ENCODE measurements around the gene CD164.

The CD164 gene

DNA sequence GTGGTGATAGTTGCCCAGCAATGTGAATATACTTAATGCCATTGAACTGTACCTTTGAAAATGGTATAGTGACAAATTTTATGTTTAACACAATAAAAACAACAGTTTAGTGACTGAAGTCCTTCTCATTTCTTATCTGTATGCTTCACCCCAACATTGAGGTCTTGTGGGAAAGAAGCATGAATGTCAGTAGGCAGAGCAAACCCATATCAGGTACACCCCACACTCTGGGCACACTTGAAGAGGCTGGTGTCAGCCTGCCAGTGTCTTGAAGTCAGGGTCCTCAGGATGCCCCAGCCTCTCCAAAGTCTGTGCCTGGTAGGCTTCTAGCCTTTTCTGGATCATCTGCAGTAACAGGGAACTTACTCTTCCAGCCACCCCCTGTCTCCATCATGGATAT lies 51.2 kb downstream of the CD164 start:
- H3K27ac ChIP-seq: no peak overlapping the region
- TF ChIP-seq CTCF (IDR thresholded peaks at IDR 0.05) (no peak), ZFX (IDR thresholded peaks at IDR 0.05; ENCODE audit: borderline replicate concordance) (no peak)

DNA sequence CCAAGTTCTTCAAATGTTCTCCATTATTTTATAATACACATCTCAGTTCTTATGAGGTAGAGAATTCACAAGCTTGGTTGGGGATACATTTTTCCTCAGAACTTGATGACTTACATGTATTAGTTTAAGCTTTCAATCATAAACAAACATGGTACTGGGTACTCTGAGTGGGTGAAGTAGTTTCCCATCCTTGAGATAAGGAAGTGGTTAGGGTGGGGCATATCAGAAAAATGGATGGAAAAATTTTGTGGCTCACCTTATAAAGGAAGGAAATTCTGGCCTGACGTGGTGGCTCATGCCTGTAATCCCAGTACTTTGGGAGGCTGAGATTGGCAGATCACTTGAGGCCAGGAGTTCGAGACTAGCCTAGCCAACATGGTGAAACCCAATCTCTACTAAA lies 52.0 kb downstream of the CD164 start:
- TF ChIP-seq CTCF (IDR thresholded peaks at IDR 0.05) (no peak), ZFX (IDR thresholded peaks at IDR 0.05; ENCODE audit: borderline replicate concordance) (no peak)
- H3K27ac ChIP-seq: no peak overlapping the region

- H3K27ac ChIP-seq: no peak overlapping the region
- TF ChIP-seq ZFX (IDR thresholded peaks at IDR 0.05; ENCODE audit: borderline replicate concordance) (no peak), CTCF (IDR thresholded peaks at IDR 0.05) (no peak)
Measured at GRCh38 chr6:109328629-109329028, 53.6 kb downstream of the CD164 start.

- no peak overlapping the region for H3K27ac ChIP-seq
- TF ChIP-seq CTCF (IDR thresholded peaks at IDR 0.05) (no peak), ZFX (IDR thresholded peaks at IDR 0.05; ENCODE audit: borderline replicate concordance) (no peak)
Measured at GRCh38 chr6:109327959-109328358, 54.3 kb downstream of the CD164 start.

GRCh38 chr6:109327491-109327890 lies 54.8 kb downstream of the CD164 start:
- TF ChIP-seq ZFX (IDR thresholded peaks at IDR 0.05; ENCODE audit: borderline replicate concordance): no peak
- TF ChIP-seq CTCF (IDR thresholded peaks at IDR 0.05): no peak
- no peak overlapping the region for H3K27ac ChIP-seq

GRCh38 chr6:109326351-109326750 lies 55.9 kb downstream of the CD164 start:
- no peak for TF ChIP-seq CTCF (IDR thresholded peaks at IDR 0.05)
- no peak for TF ChIP-seq ZFX (IDR thresholded peaks at IDR 0.05; ENCODE audit: borderline replicate concordance)
- no peak overlapping the region for H3K27ac ChIP-seq

- TF ChIP-seq CTCF (IDR thresholded peaks at IDR 0.05) (no peak), ZFX (IDR thresholded peaks at IDR 0.05; ENCODE audit: borderline replicate concordance) (no peak)
Measured at GRCh38 chr6:109325400-109325801, 56.9 kb downstream of the CD164 start.

More at GRCh38 chr6:109325400-109325801, 56.9 kb downstream of the CD164 start:
- no peak overlapping the region for H3K27ac ChIP-seq

Measured in 22Rv1 (cell line).